ENCODE results near the gene CDKAL1.

Gene CDKAL1

DNA sequence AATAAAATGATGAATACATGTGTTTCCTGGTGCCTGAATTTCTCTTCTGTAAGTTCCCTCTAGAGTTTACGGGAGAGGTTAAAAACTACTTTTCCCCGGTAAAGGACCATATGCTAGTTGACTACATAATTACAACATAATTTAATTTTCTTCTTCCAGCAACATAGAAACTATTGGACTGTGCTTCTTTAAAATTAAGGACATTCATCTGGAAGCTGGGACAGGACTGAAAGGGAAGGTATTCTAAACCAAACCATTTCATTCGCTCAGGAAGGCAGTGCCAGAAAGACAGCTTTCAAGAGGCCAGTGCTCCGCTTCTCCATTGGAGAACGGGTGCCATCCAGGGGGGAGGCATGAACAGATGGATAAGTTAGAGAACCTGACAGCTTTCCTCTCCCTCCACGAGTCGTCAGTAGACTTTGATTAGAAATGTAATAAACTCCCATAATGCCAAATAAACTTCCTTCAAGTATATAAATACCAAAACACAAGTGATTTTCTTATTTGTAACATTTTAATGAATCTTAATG lies 601.3 kb downstream of the CDKAL1 start:
- Histone ChIP-seq H2BK15ac (replicated peaks; ENCODE audit: low read depth) (no peak overlapping the region), H2AK5ac (ENCODE audit: low read length) (no peak overlapping the region), H3K4ac (ENCODE audit: low read depth, low read length) (no peak overlapping the region), H3K79me2 (ENCODE audit: control insufficient read depth, insufficient read depth, low read length) (no peaks in the 10 kb centered on the region), H3K4me1 (ENCODE audit: control insufficient read depth, low read depth, low read length) (peaks cover 2% of the 10 kb centered on the region), H2BK120ac (ENCODE audit: low read depth, low read length) (no peak overlapping the region), H3K79me1 (ENCODE audit: low read length) (no peaks in the 10 kb centered on the region), H3K4me2 (ENCODE audit: low read length) (no peak overlapping the region), H3K27ac (ENCODE audit: low read depth, low read length) (no peak overlapping the region), H4K8ac (ENCODE audit: low read depth, low read length) (no peak overlapping the region), H3K9ac (ENCODE audit: low read length) (no peak overlapping the region), H2BK5ac (ENCODE audit: low read length) (no peak overlapping the region), H3K18ac (ENCODE audit: low read length) (no peak overlapping the region), H3K4me3 (ENCODE audit: low read length) (no peak overlapping the region), H4K5ac (ENCODE audit: low read length) (no peak overlapping the region), H3K23ac (ENCODE audit: low read length) (no peak overlapping the region), H3K56ac (ENCODE audit: low read length) (no peak overlapping the region), H3K27me3 (ENCODE audit: insufficient read depth, low read length, poor library complexity) (no peaks in the 10 kb centered on the region), H3K36me3 (ENCODE audit: control insufficient read depth, insufficient read depth, low read length) (no peaks in the 10 kb centered on the region)
- WGBS (ENCODE audit: extremely low coverage, insufficient coverage, low lambda C conversion rate), result no CpG with 5 or more reads among the region's 7 CpGs
- DNase-seq, result no peak

GRCh38 chr6:21137700-21138335 lies 603.6 kb downstream of the CDKAL1 start:
- Histone ChIP-seq H3K23ac (ENCODE audit: low read length) (no peak overlapping the region), H3K4me1 (ENCODE audit: control insufficient read depth, low read depth, low read length) (peaks cover 2% of the 10 kb centered on the region), H3K27me3 (ENCODE audit: insufficient read depth, low read length, poor library complexity) (no peaks in the 10 kb centered on the region), H4K5ac (ENCODE audit: low read length) (no peak overlapping the region), H2BK15ac (replicated peaks; ENCODE audit: low read depth) (no peak overlapping the region), H3K4me2 (ENCODE audit: low read length) (no peak overlapping the region), H4K8ac (ENCODE audit: low read depth, low read length) (no peak overlapping the region), H3K79me1 (ENCODE audit: low read length) (no peaks in the 10 kb centered on the region), H3K79me2 (ENCODE audit: control insufficient read depth, insufficient read depth, low read length) (no peaks in the 10 kb centered on the region), H3K56ac (ENCODE audit: low read length) (no peak overlapping the region), H2AK5ac (ENCODE audit: low read length) (no peak overlapping the region), H3K9ac (ENCODE audit: low read length) (no peak overlapping the region), H2BK5ac (ENCODE audit: low read length) (no peak overlapping the region), H2BK120ac (ENCODE audit: low read depth, low read length) (no peak overlapping the region), H3K4me3 (ENCODE audit: low read length) (no peak overlapping the region), H3K36me3 (ENCODE audit: control insufficient read depth, insufficient read depth, low read length) (no peaks in the 10 kb centered on the region), H3K27ac (ENCODE audit: low read depth, low read length) (no peak overlapping the region), H3K4ac (ENCODE audit: low read depth, low read length) (no peak overlapping the region), H3K18ac (ENCODE audit: low read length) (no peak overlapping the region)
- no CpG with 5 or more reads among the region's 2 CpGs for WGBS (ENCODE audit: extremely low coverage, insufficient coverage, low lambda C conversion rate)
- DNase-seq, result no peak

GRCh38 chr6:21138336-21139069 lies 604.2 kb downstream of the CDKAL1 start:
- H4K5ac ChIP-seq (ENCODE audit: low read length), result no peak overlapping the region
- no peak overlapping the region for H2BK5ac ChIP-seq (ENCODE audit: low read length)
- no peaks in the 10 kb centered on the region for H3K27me3 ChIP-seq (ENCODE audit: insufficient read depth, low read length, poor library complexity)
- no peak overlapping the region for H2AK5ac ChIP-seq (ENCODE audit: low read length)
- H3K4me1 ChIP-seq (ENCODE audit: control insufficient read depth, low read depth, low read length), result peaks cover 2% of the 10 kb centered on the region
- no peak overlapping the region for H3K4me2 ChIP-seq (ENCODE audit: low read length)
- H3K23ac ChIP-seq (ENCODE audit: low read length), result no peak overlapping the region
- H3K36me3 ChIP-seq (ENCODE audit: control insufficient read depth, insufficient read depth, low read length), result no peaks in the 10 kb centered on the region
- DNase-seq, result no peak
- H3K27ac ChIP-seq (ENCODE audit: low read depth, low read length), result no peak overlapping the region
- H2BK15ac ChIP-seq (replicated peaks; ENCODE audit: low read depth), result no peak overlapping the region
- H3K56ac ChIP-seq (ENCODE audit: low read length), result no peak overlapping the region
- no peak overlapping the region for H3K4me3 ChIP-seq (ENCODE audit: low read length)
- WGBS (ENCODE audit: extremely low coverage, insufficient coverage, low lambda C conversion rate), result no CpG with 5 or more reads among the region's 8 CpGs
- H3K79me2 ChIP-seq (ENCODE audit: control insufficient read depth, insufficient read depth, low read length), result no peaks in the 10 kb centered on the region
- H3K18ac ChIP-seq (ENCODE audit: low read length), result no peak overlapping the region
- H3K79me1 ChIP-seq (ENCODE audit: low read length), result no peaks in the 10 kb centered on the region
- no peak overlapping the region for H3K9ac ChIP-seq (ENCODE audit: low read length)
- H2BK120ac ChIP-seq (ENCODE audit: low read depth, low read length), result no peak overlapping the region
- H4K8ac ChIP-seq (ENCODE audit: low read depth, low read length), result no peak overlapping the region
- no peak overlapping the region for H3K4ac ChIP-seq (ENCODE audit: low read depth, low read length)

- Histone ChIP-seq H3K36me3 (ENCODE audit: control insufficient read depth, insufficient read depth, low read length) (no peaks in the 10 kb centered on the region), H2BK120ac (ENCODE audit: low read depth, low read length) (no peak overlapping the region), H3K23ac (ENCODE audit: low read length) (no peak overlapping the region), H3K79me1 (ENCODE audit: low read length) (no peaks in the 10 kb centered on the region), H3K4me2 (ENCODE audit: low read length) (no peak overlapping the region), H4K5ac (ENCODE audit: low read length) (no peak overlapping the region), H3K56ac (ENCODE audit: low read length) (no peak overlapping the region), H3K4me1 (ENCODE audit: control insufficient read depth, low read depth, low read length) (peaks cover 2% of the 10 kb centered on the region), H4K8ac (ENCODE audit: low read depth, low read length) (no peak overlapping the region), H3K79me2 (ENCODE audit: control insufficient read depth, insufficient read depth, low read length) (no peaks in the 10 kb centered on the region), H2AK5ac (ENCODE audit: low read length) (no peak overlapping the region), H2BK5ac (ENCODE audit: low read length) (no peak overlapping the region), H3K9ac (ENCODE audit: low read length) (no peak overlapping the region), H2BK15ac (replicated peaks; ENCODE audit: low read depth) (no peak overlapping the region), H3K4me3 (ENCODE audit: low read length) (no peak overlapping the region), H3K27me3 (ENCODE audit: insufficient read depth, low read length, poor library complexity) (no peaks in the 10 kb centered on the region), H3K27ac (ENCODE audit: low read depth, low read length) (no peak overlapping the region), H3K18ac (ENCODE audit: low read length) (no peak overlapping the region), H3K4ac (ENCODE audit: low read depth, low read length) (no peak overlapping the region)
- no peak for DNase-seq
- WGBS (ENCODE audit: extremely low coverage, insufficient coverage, low lambda C conversion rate), result no CpG with 5 or more reads among the region's 6 CpGs
These were observed 606.7 kb downstream of the CDKAL1 start for GRCh38 chr6:21140966-21141365.

DNA sequence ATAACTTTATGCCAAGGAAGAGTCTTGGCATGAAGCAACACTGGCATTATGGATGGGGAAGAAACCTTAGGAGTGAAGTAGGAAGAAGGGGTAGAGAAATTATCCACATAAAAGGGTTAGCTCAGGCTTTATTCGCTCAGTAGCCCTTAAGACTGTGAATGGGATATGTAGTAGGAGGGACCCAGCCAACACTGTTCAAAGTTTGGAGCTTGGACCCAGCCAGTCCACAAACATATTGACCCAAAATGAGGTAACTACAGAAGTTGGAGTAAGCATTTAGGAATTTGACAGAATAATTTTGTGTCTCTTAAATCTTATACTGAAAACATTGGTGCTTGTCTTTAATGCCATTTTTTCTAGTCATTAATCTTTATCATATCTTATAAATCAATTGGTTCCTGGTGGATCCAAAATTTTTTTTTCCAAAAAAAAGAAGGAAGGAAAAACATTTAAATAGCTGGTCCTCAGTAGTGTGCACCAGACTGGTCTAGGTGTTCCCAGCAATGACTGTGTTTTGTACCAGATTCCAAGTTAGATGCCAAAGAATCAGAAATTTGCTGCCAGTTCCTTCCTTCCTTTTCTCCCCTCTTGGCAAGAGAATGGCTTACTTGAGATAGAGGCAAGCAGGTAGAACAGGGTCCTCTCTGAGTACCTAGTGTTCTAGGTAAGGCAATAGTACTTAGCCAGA lies 607.5 kb downstream of the CDKAL1 start:
- no peak overlapping the region for H2BK5ac ChIP-seq (ENCODE audit: low read length)
- no peaks in the 10 kb centered on the region for H3K4me1 ChIP-seq (ENCODE audit: control insufficient read depth, low read depth, low read length)
- no peak overlapping the region for H3K4me3 ChIP-seq (ENCODE audit: low read length)
- no peak overlapping the region for H3K4me2 ChIP-seq (ENCODE audit: low read length)
- H2BK120ac ChIP-seq (ENCODE audit: low read depth, low read length), result no peak overlapping the region
- H3K23ac ChIP-seq (ENCODE audit: low read length), result no peak overlapping the region
- H4K8ac ChIP-seq (ENCODE audit: low read depth, low read length), result no peak overlapping the region
- H3K4ac ChIP-seq (ENCODE audit: low read depth, low read length), result no peak overlapping the region
- H3K27me3 ChIP-seq (ENCODE audit: insufficient read depth, low read length, poor library complexity), result no peaks in the 10 kb centered on the region
- H3K79me1 ChIP-seq (ENCODE audit: low read length), result no peaks in the 10 kb centered on the region
- no peak overlapping the region for H2AK5ac ChIP-seq (ENCODE audit: low read length)
- no peak overlapping the region for H3K18ac ChIP-seq (ENCODE audit: low read length)
- no peak overlapping the region for H3K9ac ChIP-seq (ENCODE audit: low read length)
- H3K27ac ChIP-seq (ENCODE audit: low read depth, low read length), result no peak overlapping the region
- no peak overlapping the region for H3K56ac ChIP-seq (ENCODE audit: low read length)
- no peak overlapping the region for H2BK15ac ChIP-seq (replicated peaks; ENCODE audit: low read depth)
- H3K79me2 ChIP-seq (ENCODE audit: control insufficient read depth, insufficient read depth, low read length), result no peaks in the 10 kb centered on the region
- no peaks in the 10 kb centered on the region for H3K36me3 ChIP-seq (ENCODE audit: control insufficient read depth, insufficient read depth, low read length)
- DNase-seq, result no peak
- no peak overlapping the region for H4K5ac ChIP-seq (ENCODE audit: low read length)
- no CpG with 5 or more reads among the region's 1 CpG for WGBS (ENCODE audit: extremely low coverage, insufficient coverage, low lambda C conversion rate)
